Astrocyte of the cerebellum (primary cell): ENCODE results near the gene TMEM232.
"Not testable (repeated sequence)": the region's sequence is repeated elsewhere in the genome, so short reads cannot be mapped to it uniquely, and the experiment has no call there.

Experiments used
- DNase-seq: peaks from one replicate; pipeline ENCODE4 v3.0.0-alpha.2; 2011; ENCODE audit warnings: low read depth
- H3K4me3 ChIP-seq: 2 replicates; pipeline ENCODE4 v1.5.1; 2011; ENCODE audit warnings: mild to moderate bottlenecking, low read depth, low read length, moderate library complexity
- CTCF ChIP-seq: IDR thresholded peaks from 2 replicates; pipeline ENCODE4 v1.5.1; 2012; ENCODE audit warnings: low read length, low read depth, moderate library complexity, mild to moderate bottlenecking; ENCODE audit errors: missing control alignments
- in situ Hi-C: cut with HindIII; loops from 2 replicates; pipeline ENCODE4 v1.10.0; 2017; ENCODE audit warnings: low sequenced_read_pairs

The TMEM232 gene

GRCh38 chr5:110707260-110707844, 19.1 kb downstream of the TMEM232 start:
- no peak for TF ChIP-seq CTCF
- in situ Hi-C loops, result no loop called here
- H3K4me3 ChIP-seq, result no peak overlapping the region
- DNase-seq, result no peak

GRCh38 chr5:110705349-110705748, 21.1 kb downstream of the TMEM232 start:
- DNase-seq, result no peak
- no peak for TF ChIP-seq CTCF
- no peak overlapping the region for H3K4me3 ChIP-seq
- in situ Hi-C loops, result no loop called here

- no peak for DNase-seq
- in situ Hi-C loops, result no loop called here
- no peak overlapping the region for H3K4me3 ChIP-seq
- TF ChIP-seq CTCF, result no peak
Observed at GRCh38 chr5:110703481-110703880, 23.0 kb downstream of the TMEM232 start.

GRCh38 chr5:110702704-110703103, 23.8 kb downstream of the TMEM232 start:
- in situ Hi-C loops, result no loop called here
- no peak for DNase-seq
- no peak for TF ChIP-seq CTCF
- H3K4me3 ChIP-seq, result no peak overlapping the region

- DNase-seq, result no peak
- TF ChIP-seq CTCF, result no peak
- H3K4me3 ChIP-seq, result no peak overlapping the region
- in situ Hi-C loops, result no loop called here
Observed at GRCh38 chr5:110702300-110702699, 24.2 kb downstream of the TMEM232 start.

GRCh38 chr5:110692669-110693068, 33.8 kb downstream of the TMEM232 start:
- H3K4me3 ChIP-seq, in situ Hi-C loops, DNase-seq: not testable (repeated sequence)

GRCh38 chr5:110690587-110690986, 35.9 kb downstream of the TMEM232 start:
- H3K4me3 ChIP-seq, in situ Hi-C loops, DNase-seq: not testable (repeated sequence)

GRCh38 chr5:110687485-110687884, 39.0 kb downstream of the TMEM232 start:
- no peak for DNase-seq
- in situ Hi-C loops, result no loop called here
- no peak overlapping the region for H3K4me3 ChIP-seq
- no peak for TF ChIP-seq CTCF
